Erythroblast (primary cell): ENCODE measurements around the gene FAR1.

Source experiments
- GATA1 ChIP-seq: IDR thresholded peaks from 2 replicates; pipeline ENCODE4 v1.6.1; 2011; ENCODE audit warnings: low read depth, mild to moderate bottlenecking, control low read depth, low read length, moderate library complexity
- POLR2A ChIP-seq: IDR thresholded peaks from 2 replicates; pipeline ENCODE4 v1.6.1; 2011; ENCODE audit warnings: mild to moderate bottlenecking, low read length

- no peak for TF ChIP-seq POLR2A
- TF ChIP-seq GATA1 = no peak
These were observed 102.7 kb downstream of the FAR1 start for GRCh38 chr11:13771151-13771550.
